Measurements from ENCODE around the gene RBM39.
"Not testable (repeated sequence)": the region's sequence is repeated elsewhere in the genome, so short reads cannot be mapped to it uniquely, and the experiment has no call there.

Gene RBM39

DNA sequence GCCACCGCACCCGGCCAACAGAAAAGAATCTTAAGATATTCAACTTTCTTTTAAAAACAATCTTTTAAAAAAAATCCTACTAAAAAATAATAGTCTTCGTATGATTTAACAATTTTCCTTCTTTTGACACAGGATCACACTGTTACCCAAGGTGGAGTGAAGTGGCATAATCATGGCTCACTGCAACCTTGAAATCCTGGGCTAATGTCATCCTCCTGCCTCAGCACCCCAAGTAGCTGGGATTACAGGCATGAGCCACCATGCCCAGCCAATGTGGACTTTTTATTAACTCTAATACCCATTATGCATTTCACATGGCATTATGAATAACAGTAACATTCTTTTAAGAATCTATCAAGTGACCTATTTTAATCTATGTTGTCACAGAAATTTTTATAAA is 20.8 kb downstream of the RBM39 start:
- Histone ChIP-seq H3K9me3 (ENCODE audit: low read length) (no peaks in the 10 kb centered on the region), H3K9ac (ENCODE audit: low read length) (no peak overlapping the region), H3K27ac (ENCODE audit: low read depth, low read length) (no peak overlapping the region), H3K27me3 (ENCODE audit: control insufficient read depth in 1 of 2, insufficient read depth in 2 of 2, low read length in 2 of 2) (no peaks in the 10 kb centered on the region), H3K4me3 (ENCODE audit: low read depth in 1 of 2, low read length in 2 of 2) (no peak overlapping the region), H3K4me1 (ENCODE audit: insufficient read depth, low read length) (no peaks in the 10 kb centered on the region), H3K36me3 (ENCODE audit: insufficient read depth, low read length) (peaks cover 94% of the 10 kb centered on the region)

DNA sequence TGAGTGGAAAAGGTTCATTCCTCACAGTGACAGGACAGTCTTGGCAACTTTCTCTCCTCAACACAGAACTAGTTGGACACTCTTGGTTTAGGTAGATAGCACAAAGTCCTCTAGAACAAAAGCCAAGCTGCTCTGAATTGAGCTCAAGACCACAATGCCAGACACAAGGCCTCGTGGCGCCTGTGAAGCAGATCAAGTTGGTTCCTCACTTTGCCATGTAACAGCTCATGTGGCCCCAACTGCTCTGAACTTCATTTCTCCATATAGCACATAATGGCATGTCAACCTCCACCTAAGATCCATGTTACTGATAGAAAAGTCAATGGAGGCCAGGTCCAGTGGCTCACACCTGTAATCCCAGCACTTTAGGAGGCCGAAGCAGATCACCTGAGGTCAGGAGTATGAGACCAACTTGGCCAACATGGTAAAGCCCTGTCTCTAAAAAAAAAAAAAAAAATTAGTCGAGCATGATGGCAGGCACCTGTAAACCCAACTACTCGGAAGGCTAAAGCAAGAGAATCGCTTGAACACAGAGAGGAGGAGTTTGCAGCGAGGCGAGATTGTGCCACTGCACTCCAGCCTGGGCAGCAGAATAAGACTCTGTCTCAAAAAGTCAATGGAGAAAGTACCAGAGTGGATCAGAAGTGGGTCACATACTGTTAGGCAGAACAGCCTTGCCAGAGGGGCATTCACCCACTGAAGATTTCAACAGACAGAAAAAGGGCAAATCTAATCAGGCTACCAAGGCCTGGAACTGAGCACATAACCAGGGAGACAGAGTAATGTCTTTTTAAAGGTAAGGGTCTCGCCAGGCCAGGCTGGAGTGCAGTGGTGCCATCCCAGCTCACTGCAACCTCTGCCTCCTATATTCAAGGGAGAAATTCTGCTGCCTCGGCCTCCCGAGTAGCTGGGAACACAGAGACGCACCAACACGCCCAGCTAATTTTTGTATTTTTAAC is 21.6 kb downstream of the RBM39 start:
- Histone ChIP-seq H3K27me3 (ENCODE audit: control insufficient read depth in 1 of 2, insufficient read depth in 2 of 2, low read length in 2 of 2) (no peaks in the 10 kb centered on the region), H3K9ac (ENCODE audit: low read length) (no peak overlapping the region), H3K27ac (ENCODE audit: low read depth, low read length) (no peak overlapping the region), H3K4me1 (ENCODE audit: insufficient read depth, low read length) (no peaks in the 10 kb centered on the region), H3K9me3 (ENCODE audit: low read length) (no peaks in the 10 kb centered on the region), H3K36me3 (ENCODE audit: insufficient read depth, low read length) (peaks cover 94% of the 10 kb centered on the region), H3K4me3 (ENCODE audit: low read depth in 1 of 2, low read length in 2 of 2) (no peak overlapping the region)

DNA sequence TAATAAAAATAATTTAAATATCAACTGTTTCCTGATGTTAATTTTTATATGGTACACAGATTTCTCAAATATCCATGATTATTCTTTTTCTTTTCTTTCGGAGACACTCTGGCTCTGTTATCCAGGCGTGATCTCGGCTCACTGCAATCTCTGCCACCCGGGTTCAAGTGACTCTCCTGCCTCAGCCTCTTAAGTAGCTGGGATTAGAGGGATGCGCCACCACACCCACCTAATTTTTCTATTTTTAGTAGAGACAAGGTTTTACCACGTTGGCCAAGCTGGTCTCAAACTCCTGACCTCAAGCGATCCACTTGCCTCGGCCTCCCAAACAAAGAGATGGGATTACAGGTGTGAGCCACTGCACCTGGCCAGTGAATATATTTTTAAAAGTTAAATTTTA is 22.3 kb downstream of the RBM39 start:
- no peaks in the 10 kb centered on the region for H3K4me1 ChIP-seq (ENCODE audit: insufficient read depth, low read length)
- H3K36me3 ChIP-seq (ENCODE audit: insufficient read depth, low read length), result peaks cover 95% of the 10 kb centered on the region
- no peak overlapping the region for H3K27ac ChIP-seq (ENCODE audit: low read depth, low read length)
- no peaks in the 10 kb centered on the region for H3K9me3 ChIP-seq (ENCODE audit: low read length)
- H3K4me3 ChIP-seq (ENCODE audit: low read depth in 1 of 2, low read length in 2 of 2), result no peak overlapping the region
- H3K9ac ChIP-seq (ENCODE audit: low read length), result no peak overlapping the region
- no peaks in the 10 kb centered on the region for H3K27me3 ChIP-seq (ENCODE audit: control insufficient read depth in 1 of 2, insufficient read depth in 2 of 2, low read length in 2 of 2)

DNA sequence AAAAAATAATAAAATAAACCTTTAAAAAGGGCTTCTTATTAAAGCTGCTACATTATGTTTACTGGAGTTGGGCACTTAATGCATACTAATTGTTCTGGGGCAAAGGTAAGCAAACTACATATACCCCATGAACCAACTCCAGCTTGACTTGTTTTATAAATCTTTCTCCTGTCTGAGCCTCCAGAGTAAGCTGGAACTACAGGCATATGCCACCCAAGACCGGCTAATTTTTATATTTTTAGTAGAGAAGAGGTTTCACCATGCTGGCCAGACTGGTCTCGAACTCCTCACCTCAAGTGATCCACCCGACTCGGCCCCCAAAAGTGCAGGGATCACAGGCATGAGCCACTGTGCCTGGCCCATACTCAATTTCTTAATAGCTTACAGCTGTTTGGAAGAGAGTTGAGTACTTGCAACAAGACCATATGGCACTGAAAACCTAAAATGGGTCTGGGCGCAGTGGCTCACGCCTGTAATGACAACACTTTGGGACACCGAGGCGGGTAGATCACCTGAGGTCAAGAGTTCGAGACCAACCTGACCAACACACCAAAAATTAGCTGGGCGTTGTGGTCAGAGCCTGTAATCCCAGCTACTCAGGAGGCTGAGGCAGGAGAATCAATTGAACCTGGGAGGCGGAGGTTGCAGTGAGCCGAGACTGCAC is 23.0 kb downstream of the RBM39 start:
- Histone ChIP-seq H3K4me1 (ENCODE audit: insufficient read depth, low read length) (no peaks in the 10 kb centered on the region), H3K9me3 (ENCODE audit: low read length) (no peaks in the 10 kb centered on the region), H3K36me3 (ENCODE audit: insufficient read depth, low read length) (peaks cover 90% of the 10 kb centered on the region), H3K27me3 (ENCODE audit: control insufficient read depth in 1 of 2, insufficient read depth in 2 of 2, low read length in 2 of 2) (no peaks in the 10 kb centered on the region), H3K27ac (ENCODE audit: low read depth, low read length) (no peak overlapping the region), H3K9ac (ENCODE audit: low read length) (no peak overlapping the region), H3K4me3 (ENCODE audit: low read depth in 1 of 2, low read length in 2 of 2) (no peak overlapping the region)

DNA sequence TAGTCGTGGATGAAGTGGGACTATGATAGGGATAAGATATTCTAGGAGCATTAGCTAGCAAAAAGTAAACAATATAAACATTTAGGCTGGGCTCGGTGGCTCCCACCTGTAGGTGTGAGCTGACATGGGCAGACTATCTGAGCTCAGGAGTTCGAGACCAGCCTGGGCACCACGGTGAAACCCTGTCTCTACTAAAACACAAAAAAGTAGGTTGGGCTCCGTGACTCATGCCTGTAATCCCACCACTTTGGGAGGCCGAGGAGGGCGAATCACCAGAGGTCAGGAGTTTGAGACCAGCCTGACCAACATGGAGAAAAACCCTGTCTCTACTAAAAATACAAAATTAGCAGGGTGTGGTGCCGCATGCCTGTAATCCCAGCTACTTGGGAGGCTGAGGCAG is 23.7 kb downstream of the RBM39 start:
- not testable (repeated sequence) for H3K4me3 ChIP-seq (ENCODE audit: low read depth in 1 of 2, low read length in 2 of 2); H3K27ac ChIP-seq (ENCODE audit: low read depth, low read length); H3K9me3 ChIP-seq (ENCODE audit: low read length); H3K9ac ChIP-seq (ENCODE audit: low read length); H3K4me1 ChIP-seq (ENCODE audit: insufficient read depth, low read length); H3K27me3 ChIP-seq (ENCODE audit: control insufficient read depth in 1 of 2, insufficient read depth in 2 of 2, low read length in 2 of 2)
- peaks cover 91% of the 10 kb centered on the region for H3K36me3 ChIP-seq (ENCODE audit: insufficient read depth, low read length)

DNA sequence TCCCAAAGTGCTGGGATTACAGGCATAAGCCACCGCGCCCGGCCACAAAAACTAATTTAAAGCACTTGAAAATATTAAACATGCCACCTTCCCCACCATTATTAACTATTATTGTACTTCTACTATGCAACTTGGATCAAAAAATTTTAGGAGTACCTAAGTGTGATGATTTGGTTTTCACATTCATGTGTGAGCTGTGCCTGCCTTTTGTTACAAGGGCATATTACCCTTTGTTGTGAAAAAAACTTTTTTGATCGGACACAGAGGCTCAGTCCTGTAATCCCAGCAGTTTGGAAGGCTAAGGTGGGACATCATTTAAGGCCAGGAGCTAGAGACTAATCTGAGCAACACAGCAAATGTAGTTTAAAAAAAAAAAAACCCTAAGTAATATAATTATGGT is 25.7 kb downstream of the RBM39 start:
- Histone ChIP-seq H3K4me3 (ENCODE audit: low read depth in 1 of 2, low read length in 2 of 2) (no peak overlapping the region), H3K9me3 (ENCODE audit: low read length) (no peaks in the 10 kb centered on the region), H3K27ac (ENCODE audit: low read depth, low read length) (no peak overlapping the region), H3K9ac (ENCODE audit: low read length) (no peak overlapping the region), H3K4me1 (ENCODE audit: insufficient read depth, low read length) (no peaks in the 10 kb centered on the region), H3K27me3 (ENCODE audit: control insufficient read depth in 1 of 2, insufficient read depth in 2 of 2, low read length in 2 of 2) (no peaks in the 10 kb centered on the region), H3K36me3 (ENCODE audit: insufficient read depth, low read length) (peaks cover 89% of the 10 kb centered on the region)

DNA sequence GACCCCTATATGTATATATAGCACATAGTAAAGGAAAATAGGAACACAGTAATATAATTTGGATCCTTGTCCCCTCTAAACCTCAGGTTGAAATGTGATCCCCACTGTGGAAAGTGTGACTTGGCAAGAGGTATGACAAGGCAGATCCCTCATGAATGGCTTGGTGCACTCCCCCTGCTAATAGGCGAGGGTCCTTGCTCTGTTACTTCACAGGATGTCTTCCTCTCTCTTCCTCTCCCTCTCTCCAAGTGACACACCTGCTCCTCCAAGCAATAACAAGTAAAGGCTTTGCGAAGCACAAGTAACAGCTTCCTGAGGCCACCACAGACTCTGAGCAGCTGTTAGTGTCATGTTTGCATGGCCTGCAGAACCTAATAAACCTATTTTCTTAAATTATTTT is 26.4 kb downstream of the RBM39 start:
- Histone ChIP-seq H3K9ac (ENCODE audit: low read length) (no peak overlapping the region), H3K4me1 (ENCODE audit: insufficient read depth, low read length) (peaks cover 6% of the 10 kb centered on the region), H3K9me3 (ENCODE audit: low read length) (no peaks in the 10 kb centered on the region), H3K27me3 (ENCODE audit: control insufficient read depth in 1 of 2, insufficient read depth in 2 of 2, low read length in 2 of 2) (no peaks in the 10 kb centered on the region), H3K36me3 (ENCODE audit: insufficient read depth, low read length) (peaks cover 89% of the 10 kb centered on the region), H3K27ac (ENCODE audit: low read depth, low read length) (no peak overlapping the region), H3K4me3 (ENCODE audit: low read depth in 1 of 2, low read length in 2 of 2) (no peak overlapping the region)

DNA sequence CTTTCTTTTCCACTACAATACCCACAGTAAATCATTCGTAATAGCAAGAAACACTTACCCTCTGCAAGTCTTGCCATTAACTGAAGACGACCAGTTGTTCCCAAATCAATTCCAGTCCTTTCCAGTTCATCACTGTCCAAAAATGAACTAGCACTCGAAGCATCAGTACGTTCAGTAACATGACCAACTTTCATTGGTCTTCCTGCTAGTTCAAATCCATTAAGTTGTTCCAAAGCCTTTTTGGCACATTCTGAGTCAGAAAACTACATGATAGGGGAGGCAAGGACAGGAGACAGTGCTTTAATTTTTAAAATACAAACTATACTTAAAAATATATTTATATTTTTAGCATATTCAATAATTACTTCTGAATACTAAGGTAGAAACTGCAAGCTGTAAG is 27.9 kb downstream of the RBM39 start:
- Histone ChIP-seq H3K9me3 (ENCODE audit: low read length) (no peaks in the 10 kb centered on the region), H3K4me1 (ENCODE audit: insufficient read depth, low read length) (peaks cover 18% of the 10 kb centered on the region), H3K9ac (ENCODE audit: low read length) (no peak overlapping the region), H3K36me3 (ENCODE audit: insufficient read depth, low read length) (peaks cover 91% of the 10 kb centered on the region), H3K27ac (ENCODE audit: low read depth, low read length) (no peak overlapping the region), H3K4me3 (ENCODE audit: low read depth in 1 of 2, low read length in 2 of 2) (no peak overlapping the region), H3K27me3 (ENCODE audit: control insufficient read depth in 1 of 2, insufficient read depth in 2 of 2, low read length in 2 of 2) (no peaks in the 10 kb centered on the region)

DNA sequence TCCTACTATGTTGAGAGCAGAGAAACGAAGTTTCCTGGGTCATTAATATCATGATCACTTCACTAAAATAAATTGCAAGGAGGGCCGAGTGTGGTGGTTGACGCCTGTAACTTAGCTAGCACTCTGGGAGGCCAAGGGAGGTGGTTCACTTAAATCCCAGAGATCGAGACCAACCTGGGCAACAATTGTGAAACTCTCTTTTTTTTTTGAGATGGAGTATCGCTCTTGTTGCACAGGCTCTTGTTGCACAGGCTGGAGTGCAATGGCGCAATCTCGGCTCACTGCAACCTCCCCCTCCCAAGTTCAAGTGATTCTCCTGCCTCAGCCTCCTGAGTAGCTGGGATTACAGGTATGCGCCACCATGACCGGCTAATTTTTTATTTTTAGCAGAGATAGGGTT is 28.9 kb downstream of the RBM39 start:
- H3K4me3 ChIP-seq (ENCODE audit: low read depth in 1 of 2, low read length in 2 of 2); H3K27ac ChIP-seq (ENCODE audit: low read depth, low read length); H3K9me3 ChIP-seq (ENCODE audit: low read length); H3K27me3 ChIP-seq (ENCODE audit: control insufficient read depth in 1 of 2, insufficient read depth in 2 of 2, low read length in 2 of 2); H3K9ac ChIP-seq (ENCODE audit: low read length): not testable (repeated sequence)
- H3K4me1 ChIP-seq (ENCODE audit: insufficient read depth, low read length), result peaks cover 20% of the 10 kb centered on the region
- H3K36me3 ChIP-seq (ENCODE audit: insufficient read depth, low read length), result peaks cover 82% of the 10 kb centered on the region

DNA sequence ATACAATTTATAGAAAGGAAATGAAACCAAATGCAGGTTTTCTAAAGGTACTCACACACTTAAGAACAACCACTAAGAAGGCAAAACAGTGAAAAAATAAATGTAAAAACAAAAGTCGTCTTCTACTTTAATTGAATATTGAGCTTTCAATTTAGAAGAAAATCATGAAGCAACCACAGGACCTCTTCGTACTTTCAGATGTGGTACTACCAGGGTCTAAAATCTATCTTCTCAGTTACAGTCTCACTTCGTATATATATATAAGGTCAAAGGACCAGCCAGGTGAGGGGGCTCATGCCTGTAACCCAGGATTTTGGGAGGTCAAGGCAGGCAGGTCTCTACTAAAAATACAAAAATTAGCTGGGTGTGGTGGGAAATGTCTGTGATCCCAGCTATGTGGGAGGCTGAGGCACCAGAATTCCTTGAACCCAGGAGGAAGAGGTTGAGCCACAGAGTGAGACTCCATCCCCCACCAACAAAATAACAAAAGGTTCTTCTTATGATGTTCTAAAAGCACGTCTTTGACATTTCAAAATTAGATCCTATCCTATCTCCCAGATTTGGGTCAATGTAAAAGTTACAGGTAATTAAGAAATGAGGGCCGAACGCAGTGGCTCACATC is 30.4 kb downstream of the RBM39 start:
- H3K27ac ChIP-seq (ENCODE audit: low read depth, low read length), result no peak overlapping the region
- no peak overlapping the region for H3K9ac ChIP-seq (ENCODE audit: low read length)
- H3K9me3 ChIP-seq (ENCODE audit: low read length), result no peaks in the 10 kb centered on the region
- peaks cover 20% of the 10 kb centered on the region for H3K4me1 ChIP-seq (ENCODE audit: insufficient read depth, low read length)
- peaks cover 68% of the 10 kb centered on the region for H3K36me3 ChIP-seq (ENCODE audit: insufficient read depth, low read length)
- no peaks in the 10 kb centered on the region for H3K27me3 ChIP-seq (ENCODE audit: control insufficient read depth in 1 of 2, insufficient read depth in 2 of 2, low read length in 2 of 2)
- no peak overlapping the region for H3K4me3 ChIP-seq (ENCODE audit: low read depth in 1 of 2, low read length in 2 of 2)

DNA sequence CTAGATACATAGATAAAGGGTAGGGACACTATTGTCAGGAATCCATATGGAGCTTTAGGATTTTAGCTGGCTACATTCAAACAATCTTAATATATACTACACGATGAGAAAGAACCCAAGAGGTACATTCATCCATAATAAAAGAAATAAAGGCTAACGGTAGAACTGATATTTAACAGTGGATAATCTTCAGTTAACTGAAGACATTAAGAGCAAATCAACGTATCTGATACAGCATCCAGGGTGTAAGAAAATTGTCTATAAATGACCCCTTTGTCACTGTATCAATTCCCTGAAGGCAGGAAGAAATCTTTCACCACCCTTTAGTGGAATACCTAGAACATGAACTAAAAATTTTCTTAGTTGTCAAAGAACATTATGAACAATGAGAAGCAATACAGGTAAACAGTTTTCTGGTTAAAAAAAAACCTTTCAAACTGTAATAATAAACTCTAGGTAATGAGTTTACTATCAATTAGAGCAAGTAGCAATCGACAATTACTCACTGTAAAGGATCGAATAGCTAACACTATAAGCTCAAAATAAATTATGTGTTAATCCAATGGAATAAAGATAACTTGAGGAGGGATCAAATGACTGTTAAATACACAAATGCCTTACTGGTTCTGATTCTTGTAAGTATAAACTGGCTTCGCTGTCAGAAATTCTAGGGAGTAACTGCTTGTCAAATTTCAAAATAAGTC is 31.0 kb downstream of the RBM39 start:
- Histone ChIP-seq H3K4me1 (ENCODE audit: insufficient read depth, low read length) (peaks cover 20% of the 10 kb centered on the region), H3K4me3 (ENCODE audit: low read depth in 1 of 2, low read length in 2 of 2) (no peak overlapping the region), H3K9ac (ENCODE audit: low read length) (no peak overlapping the region), H3K27ac (ENCODE audit: low read depth, low read length) (no peak overlapping the region), H3K9me3 (ENCODE audit: low read length) (no peaks in the 10 kb centered on the region), H3K27me3 (ENCODE audit: control insufficient read depth in 1 of 2, insufficient read depth in 2 of 2, low read length in 2 of 2) (no peaks in the 10 kb centered on the region), H3K36me3 (ENCODE audit: insufficient read depth, low read length) (peaks cover 68% of the 10 kb centered on the region)
